Astrocyte of the spinal cord (primary cell): ENCODE measurements around the gene VPS16.

Source experiments
- DNase-seq: peaks from one replicate; pipeline ENCODE4 v3.0.0; 2011; ENCODE audit warnings: low read depth, low spot score
- H3K4me3 ChIP-seq: 2 replicates; pipeline ENCODE4 v1.5.1; 2011; ENCODE audit warnings: low read depth, mild to moderate bottlenecking, low read length, moderate library complexity
- in situ Hi-C: cut with HindIII; loops from 2 replicates; pipeline ENCODE4 v1.10.0; 2017; ENCODE audit warnings: low sequenced_read_pairs
- TF ChIP-seq, protein P1 (sequence below): IDR thresholded peaks from 2 replicates; pipeline ENCODE4 v1.5.1; 2012; ENCODE audit warnings: low read depth, mild to moderate bottlenecking, low read length, inconsistent platforms

VPS16 gene

DNA sequence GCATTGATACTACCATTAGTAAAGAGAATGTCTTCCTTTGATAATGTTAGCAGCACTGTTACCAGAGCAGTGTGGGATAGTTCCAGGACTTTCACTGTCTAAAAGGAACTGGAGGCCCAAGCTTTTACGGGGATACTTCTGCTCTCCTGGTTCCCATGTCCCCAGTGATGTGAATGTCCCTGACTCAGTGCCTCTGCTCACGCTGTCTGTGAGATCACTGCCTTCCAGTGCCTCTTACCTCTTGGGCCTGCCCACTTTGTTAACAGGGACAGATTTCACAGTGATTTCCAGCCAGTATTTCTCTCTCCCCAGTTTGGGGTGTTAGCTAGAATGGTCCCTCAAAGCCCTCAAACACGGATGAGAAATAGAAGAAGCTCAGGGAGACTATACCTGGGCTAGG lies 47.2 kb downstream of the VPS16 start:
- no peak for DNase-seq
- in situ Hi-C loops, result no loop called here
- H3K4me3 ChIP-seq, result no peak overlapping the region
- TF ChIP-seq, protein P1, sequence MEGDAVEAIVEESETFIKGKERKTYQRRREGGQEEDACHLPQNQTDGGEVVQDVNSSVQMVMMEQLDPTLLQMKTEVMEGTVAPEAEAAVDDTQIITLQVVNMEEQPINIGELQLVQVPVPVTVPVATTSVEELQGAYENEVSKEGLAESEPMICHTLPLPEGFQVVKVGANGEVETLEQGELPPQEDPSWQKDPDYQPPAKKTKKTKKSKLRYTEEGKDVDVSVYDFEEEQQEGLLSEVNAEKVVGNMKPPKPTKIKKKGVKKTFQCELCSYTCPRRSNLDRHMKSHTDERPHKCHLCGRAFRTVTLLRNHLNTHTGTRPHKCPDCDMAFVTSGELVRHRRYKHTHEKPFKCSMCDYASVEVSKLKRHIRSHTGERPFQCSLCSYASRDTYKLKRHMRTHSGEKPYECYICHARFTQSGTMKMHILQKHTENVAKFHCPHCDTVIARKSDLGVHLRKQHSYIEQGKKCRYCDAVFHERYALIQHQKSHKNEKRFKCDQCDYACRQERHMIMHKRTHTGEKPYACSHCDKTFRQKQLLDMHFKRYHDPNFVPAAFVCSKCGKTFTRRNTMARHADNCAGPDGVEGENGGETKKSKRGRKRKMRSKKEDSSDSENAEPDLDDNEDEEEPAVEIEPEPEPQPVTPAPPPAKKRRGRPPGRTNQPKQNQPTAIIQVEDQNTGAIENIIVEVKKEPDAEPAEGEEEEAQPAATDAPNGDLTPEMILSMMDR, result no peak

DNA sequence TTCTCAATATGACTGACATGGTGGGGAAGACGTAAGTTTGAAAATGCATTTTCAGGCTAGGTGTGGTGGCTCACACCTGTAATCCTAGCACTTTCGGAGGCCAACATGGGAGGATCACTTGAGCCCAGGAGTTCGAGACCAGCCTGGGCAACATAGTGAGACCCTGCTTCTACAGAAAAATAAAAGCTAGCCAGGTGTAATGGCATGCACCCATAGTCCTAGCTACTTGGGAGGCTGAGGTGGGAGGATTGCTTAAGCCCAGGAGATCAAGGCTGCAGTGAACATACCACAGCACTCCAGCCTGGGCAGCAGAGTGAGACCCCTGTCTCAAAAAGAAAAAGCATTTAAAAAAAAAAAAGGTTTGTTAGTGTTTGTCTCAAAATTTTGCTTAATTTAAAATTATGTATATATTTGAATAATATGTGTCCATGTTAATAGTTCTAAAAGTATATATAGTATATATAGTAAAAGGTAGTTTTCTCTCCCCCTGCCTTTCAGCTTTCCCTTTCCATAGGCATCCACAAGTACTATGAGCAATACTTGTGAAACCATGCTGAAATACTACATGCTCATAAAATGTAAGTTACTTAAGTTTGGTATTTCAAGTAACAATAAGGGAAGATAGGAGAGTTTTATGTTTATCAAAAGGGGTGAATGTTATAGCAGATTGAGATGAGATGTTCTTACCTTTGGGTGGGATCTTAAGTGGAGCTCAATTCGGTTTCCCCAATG lies 47.8 kb downstream of the VPS16 start:
- H3K4me3 ChIP-seq, result no peak overlapping the region
- TF ChIP-seq, protein P1, result no peak
- no peak for DNase-seq
- in situ Hi-C loops, result no loop called here

DNA sequence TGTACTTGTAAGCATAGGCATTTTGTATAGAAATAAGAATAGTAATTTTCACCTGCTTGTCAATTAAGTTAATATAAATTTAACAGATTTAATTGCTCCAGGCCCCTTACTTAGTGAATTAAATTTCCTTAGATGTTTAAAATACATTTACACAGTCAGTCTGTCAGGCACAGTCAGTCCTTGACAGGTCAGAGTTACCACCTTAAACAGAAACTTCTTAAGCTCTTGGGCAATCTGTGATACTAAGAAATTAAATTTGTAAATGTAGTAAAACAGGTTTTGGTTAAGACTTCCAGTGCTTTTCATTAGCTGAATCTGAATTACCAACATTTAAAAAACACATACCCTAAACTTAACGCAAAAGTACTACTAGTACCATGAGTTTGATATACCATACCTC lies 48.7 kb downstream of the VPS16 start:
- in situ Hi-C loops, result no loop called here
- no peak for DNase-seq
- TF ChIP-seq, protein P1, result no peak
- H3K4me3 ChIP-seq, result no peak overlapping the region

DNA sequence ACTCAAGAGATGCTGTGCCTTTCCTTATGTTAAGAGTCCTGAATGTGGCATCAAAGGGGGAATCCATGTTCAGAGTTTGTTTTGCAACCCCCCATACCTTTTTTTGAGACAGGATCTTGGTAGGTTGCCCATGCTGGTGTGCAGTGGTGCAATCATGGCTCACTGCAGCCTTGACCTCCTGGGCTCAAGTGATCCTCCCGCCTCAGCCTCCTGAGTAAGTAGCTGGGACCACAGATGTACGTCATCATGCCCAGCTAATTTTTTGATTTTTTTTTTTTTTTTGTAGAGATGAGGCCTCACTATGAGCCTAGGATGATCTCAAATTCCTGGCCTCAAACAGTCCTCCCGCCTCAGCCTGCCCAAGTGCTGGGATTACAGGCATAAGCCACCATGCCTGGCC lies 49.3 kb downstream of the VPS16 start:
- H3K4me3 ChIP-seq, result no peak overlapping the region
- no peak for DNase-seq
- TF ChIP-seq, protein P1, result no peak
- in situ Hi-C loops, result no loop called here

DNA sequence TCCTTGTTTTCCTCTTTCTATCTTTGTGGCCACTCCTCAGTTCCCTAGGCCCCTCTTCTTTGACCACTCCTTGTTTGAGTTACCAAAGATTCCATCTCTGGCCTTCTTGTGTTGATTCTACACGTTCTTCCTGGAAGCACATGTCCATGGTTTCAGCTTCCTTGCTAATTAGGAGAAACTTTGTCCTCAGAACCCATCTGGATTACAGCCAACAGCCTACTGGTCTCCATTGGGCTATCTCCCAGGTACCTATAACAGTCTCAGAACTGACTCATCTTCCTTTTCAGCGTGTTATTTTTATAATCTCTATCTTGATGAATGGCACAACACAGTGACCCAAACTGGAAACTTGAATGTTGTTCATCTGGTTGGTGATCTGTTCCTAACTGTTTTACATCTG lies 50.2 kb downstream of the VPS16 start:
- DNase-seq, result peak; percentile 25
- TF ChIP-seq, protein P1, result no peak
- no peak overlapping the region for H3K4me3 ChIP-seq
- in situ Hi-C loops, result no loop called here

DNA sequence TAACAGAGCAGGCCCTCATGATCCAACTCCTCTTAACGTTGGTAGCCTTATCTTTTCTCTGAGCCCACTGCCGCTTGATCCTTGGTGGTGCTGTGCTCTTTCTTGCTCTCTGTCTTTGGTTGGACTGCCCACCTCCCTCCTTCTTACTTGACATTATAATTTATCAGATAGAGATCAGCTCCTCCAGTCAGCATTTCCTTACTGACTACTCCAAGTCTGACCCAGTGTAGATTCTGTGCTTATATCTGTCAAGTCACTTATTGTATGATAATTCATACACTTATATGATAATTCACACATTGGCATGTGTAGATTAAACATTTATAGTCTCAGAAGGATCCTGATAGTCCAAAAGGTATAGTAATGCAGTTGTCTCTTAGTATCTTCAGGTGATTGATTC lies 50.8 kb downstream of the VPS16 start:
- TF ChIP-seq, protein P1, result no peak
- H3K4me3 ChIP-seq, result no peak overlapping the region
- no peak for DNase-seq
- in situ Hi-C loops, result no loop called here

DNA sequence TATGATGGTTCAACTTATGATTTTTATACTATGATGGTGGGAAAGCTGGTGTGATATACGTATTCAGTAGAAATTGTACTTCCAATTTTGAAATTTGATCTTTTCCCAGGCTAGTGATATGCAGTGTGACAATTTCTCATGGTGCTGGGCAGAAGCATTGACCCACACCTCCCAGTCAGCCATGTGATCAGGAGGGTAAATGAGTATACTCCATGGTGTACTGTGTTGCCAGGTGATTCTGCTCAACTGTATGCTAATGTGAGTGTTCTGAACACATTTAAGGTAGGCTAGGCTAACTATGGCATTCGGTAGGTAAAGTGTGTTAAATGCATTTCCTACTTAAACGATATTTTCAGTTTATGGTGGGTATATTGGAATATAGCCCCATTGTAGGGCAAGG lies 51.8 kb downstream of the VPS16 start:
- no peak overlapping the region for H3K4me3 ChIP-seq
- DNase-seq, result no peak
- TF ChIP-seq, protein P1, result no peak
- in situ Hi-C loops, result no loop called here
